Articular chondrocyte of knee joint (primary cell): ENCODE measurements around the gene NPHP3. TPM values are rescaled to one million over a fixed set of nuclear protein-coding genes. Genes with fewer than 3 reads are reported as not detected.

Experiments used
- total RNA-seq: library from RNA; depleted of rRNA; stranded (reverse); fragments of >200 nt; gene quantifications from 2 replicates; pipeline ENCODE4 v1.2.3, GENCODE V29; 2012

Gene NPHP3
- 46.3 and 62.0 TPM in 2 replicates for total RNA-seq

GRCh38 chr3:132722165-132723023, at the start of gene NPHP3:
Gene NPHP3 (minus strand): TSS chr3:132722409. CDS start chr3:132722355, 54 bp downstream.

DNA sequence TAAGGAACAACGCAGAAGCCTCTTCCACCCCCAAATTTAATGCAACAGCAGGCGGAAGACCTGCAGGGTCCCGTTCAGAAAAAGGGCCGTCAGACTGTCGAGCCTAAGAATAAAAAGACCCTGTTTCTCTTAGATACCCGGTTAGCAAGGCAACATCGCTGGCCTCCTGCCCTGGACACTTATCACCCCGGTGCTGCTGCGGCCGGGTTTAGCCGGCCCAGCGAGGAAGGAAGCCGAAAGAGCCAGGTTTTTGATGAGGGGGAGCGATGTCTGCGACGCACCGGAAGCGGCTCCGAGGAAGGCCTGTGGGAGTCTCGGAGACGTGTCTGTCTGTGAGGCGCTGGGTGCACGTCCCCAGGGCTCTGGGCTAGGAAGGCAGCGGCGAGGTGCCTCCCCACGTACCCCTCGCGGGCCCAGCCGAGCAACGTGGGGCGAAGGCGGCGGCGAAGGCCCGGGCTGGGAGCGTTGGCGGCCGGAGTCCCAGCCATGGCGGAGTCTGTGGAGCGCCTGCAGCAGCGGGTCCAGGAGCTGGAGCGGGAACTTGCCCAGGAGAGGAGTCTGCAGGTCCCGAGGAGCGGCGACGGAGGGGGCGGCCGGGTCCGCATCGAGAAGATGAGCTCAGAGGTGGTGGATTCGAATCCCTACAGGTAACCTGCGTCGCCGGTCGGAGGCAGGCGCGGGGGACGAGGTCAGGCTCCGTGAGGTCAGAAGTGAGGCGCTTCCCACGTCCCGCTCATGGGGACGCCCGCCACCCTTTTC, 62.0 kb downstream of the NPHP3 start, which contains the start of gene UBA5:
TSS of gene UBA5 (plus strand) at position 278 of the 759 bp plus-strand sequence. CDS start at position 487, 209 bp downstream.

DNA sequence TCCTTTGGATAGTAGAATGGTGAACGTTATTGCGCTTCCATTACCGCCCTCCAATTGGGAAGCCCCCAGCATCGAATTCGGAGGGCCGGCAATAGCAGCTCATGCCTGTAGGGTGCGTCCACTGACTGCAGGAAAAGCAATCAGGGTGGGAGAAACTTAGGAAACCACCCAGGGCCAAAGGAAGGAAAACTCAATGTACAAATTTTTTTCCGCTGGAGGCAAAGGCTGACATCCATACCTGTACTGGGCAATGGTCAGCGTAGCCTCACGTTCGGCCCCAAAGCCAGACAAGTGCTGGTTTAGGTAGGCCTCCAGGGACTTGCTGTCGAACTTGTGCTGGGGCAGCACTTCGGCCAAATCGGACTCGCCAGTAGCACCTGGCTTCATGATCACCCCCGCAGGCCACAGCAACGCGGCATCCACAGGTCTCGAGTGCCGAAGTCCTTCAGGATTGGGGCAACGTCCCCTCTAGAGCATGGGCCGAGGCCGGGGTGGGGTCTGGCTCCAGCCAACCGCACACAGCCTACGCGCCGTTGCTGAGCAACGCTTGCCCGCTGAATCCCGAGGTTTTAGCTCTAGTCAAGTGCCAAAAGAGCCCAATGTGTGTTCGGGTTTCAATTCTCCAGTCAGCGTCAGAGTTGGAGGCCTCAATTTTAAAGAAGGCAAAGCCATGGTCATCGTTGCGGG, 62.7 kb downstream of the NPHP3 start, which contains the start of gene ACAD11:
TSS of gene ACAD11 (minus strand) at position 445 of the 687 bp plus-strand sequence. CDS start at position 387, 58 bp downstream.

Other genes with a start within 250 kb of the NPHP3 start
- gene ACKR4, start 125.1 kb downstream of the NPHP3 start, total RNA-seq, result 3.7 and 5.3 TPM in 2 replicates
- 31.0 and 50.5 TPM in 2 replicates for gene ACAD11, start 62.6 kb downstream of the NPHP3 start, total RNA-seq
- 39.9 and 42.9 TPM in 2 replicates for gene UBA5, start 62.1 kb downstream of the NPHP3 start, total RNA-seq